Measurements from ENCODE around the gene ZNF280B.

ZNF280B gene

GRCh38 chr22:22461583-22461982 lies 47.0 kb downstream of the ZNF280B start:
- no peak overlapping the region for H3K27ac ChIP-seq
- POLR2A ChIA-PET (ENCODE audit: low non-redundant PET) = no interaction called here
- CTCF ChIA-PET = no interaction called here
- no peak for TF ChIP-seq CTCF (conservative IDR thresholded peaks at IDR 0.05; ENCODE audit: low read depth)
- DNase-seq (ENCODE audit: low spot score) = no peak

GRCh38 chr22:22461111-22461510 lies 47.4 kb downstream of the ZNF280B start:
- POLR2A ChIA-PET (ENCODE audit: low non-redundant PET) = no interaction called here
- no peak for TF ChIP-seq CTCF (conservative IDR thresholded peaks at IDR 0.05; ENCODE audit: low read depth)
- no peak overlapping the region for H3K27ac ChIP-seq
- CTCF ChIA-PET = no interaction called here
- DNase-seq (ENCODE audit: low spot score) = no peak

- H3K27ac ChIP-seq = no peak overlapping the region
- TF ChIP-seq CTCF (conservative IDR thresholded peaks at IDR 0.05; ENCODE audit: low read depth) = 0 out of 2 replicates have a peak, but pooled peaks have one; percentile 16
- ChIA-PET CTCF (no interaction called here), POLR2A (ENCODE audit: low non-redundant PET) (no interaction called here)
- no peak for DNase-seq (ENCODE audit: low spot score)
Measured at GRCh38 chr22:22460635-22461034, 47.9 kb downstream of the ZNF280B start.

- no peak overlapping the region for H3K27ac ChIP-seq
- no peak for DNase-seq (ENCODE audit: low spot score)
- ChIA-PET CTCF (interaction anchor here (0.6 kb wide), 1 partner anchor 13 kb away, joined by 3 read pairs; no protein-coding TSS in a partner anchor), POLR2A (ENCODE audit: low non-redundant PET) (no interaction called here)
- no peak for TF ChIP-seq CTCF (conservative IDR thresholded peaks at IDR 0.05; ENCODE audit: low read depth)
Measured at GRCh38 chr22:22460060-22460459, 48.5 kb downstream of the ZNF280B start.

- ChIA-PET POLR2A (ENCODE audit: low non-redundant PET) (no interaction called here), CTCF (no interaction called here)
- no peak for TF ChIP-seq CTCF (conservative IDR thresholded peaks at IDR 0.05; ENCODE audit: low read depth)
- DNase-seq (ENCODE audit: low spot score) = no peak
- no peak overlapping the region for H3K27ac ChIP-seq
Measured at GRCh38 chr22:22458896-22459588, 49.5 kb downstream of the ZNF280B start.

- TF ChIP-seq CTCF (conservative IDR thresholded peaks at IDR 0.05; ENCODE audit: low read depth) = no peak
- ChIA-PET CTCF (no interaction called here), POLR2A (ENCODE audit: low non-redundant PET) (no interaction called here)
- no peak for DNase-seq (ENCODE audit: low spot score)
- H3K27ac ChIP-seq = no peak overlapping the region
Measured at GRCh38 chr22:22458387-22458786, 50.2 kb downstream of the ZNF280B start.
